Measurements from ENCODE around the gene ADCYAP1. TPM values are rescaled to one million over a fixed set of nuclear protein-coding genes. Genes with fewer than 3 reads are reported as not detected.
"Not testable (repeated sequence)": the region's sequence is repeated elsewhere in the genome, so short reads cannot be mapped to it uniquely, and the experiment has no call there.

Gene ADCYAP1
- 2.7 and 9.9 TPM in 2 replicates for total RNA-seq (2014; rRNA removed; shearing (Covaris generic))

DNA sequence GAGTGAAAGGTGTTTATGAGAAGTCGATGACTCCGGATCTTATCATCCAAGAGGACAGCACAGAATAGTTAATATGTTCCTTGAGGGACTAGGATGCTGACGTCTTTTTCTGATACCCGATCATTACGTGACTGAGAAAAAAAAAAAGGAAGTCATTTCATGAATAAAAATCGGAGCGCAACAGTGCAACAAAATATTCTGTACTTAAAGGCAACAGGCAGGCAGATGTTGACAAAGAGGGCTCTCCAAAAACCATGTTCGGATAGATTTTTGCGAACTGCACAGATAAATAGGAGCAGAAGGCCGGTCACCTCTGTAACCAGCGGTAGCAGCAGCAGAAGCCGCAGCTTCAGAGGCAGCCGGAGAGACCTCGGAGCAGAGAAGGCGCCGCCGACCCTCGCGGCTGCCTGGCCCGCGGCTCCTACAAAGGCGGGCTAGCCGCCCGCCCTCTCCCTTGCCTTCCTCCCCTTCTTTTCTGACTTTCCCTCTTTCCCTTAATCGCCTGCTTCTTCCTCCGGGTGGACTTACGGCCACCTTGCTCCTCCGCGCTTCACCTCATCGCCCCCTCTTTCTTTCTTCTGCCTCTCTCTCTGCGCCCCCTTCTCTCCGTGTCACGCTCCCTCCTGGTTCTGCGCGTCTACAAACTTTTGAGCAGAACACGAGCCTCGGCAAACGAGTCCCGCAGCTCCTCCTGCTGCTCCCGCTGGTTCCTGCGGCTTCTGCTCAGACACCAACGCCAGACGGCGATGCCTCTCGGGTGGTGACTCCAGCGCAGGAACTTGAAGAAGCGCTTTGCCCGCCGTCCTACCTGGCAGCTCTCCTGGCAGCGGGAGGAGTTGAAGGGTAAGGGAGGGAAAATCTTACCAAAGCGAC lies at the start of gene ADCYAP1:
Gene ADCYAP1 (plus strand): TSS at position 654 of the 873 bp plus-strand sequence. CDS start 516 bp downstream, outside the sequence.
- peak; percentile 44 for DNase-seq (ENCODE audit: low read depth)

DNA sequence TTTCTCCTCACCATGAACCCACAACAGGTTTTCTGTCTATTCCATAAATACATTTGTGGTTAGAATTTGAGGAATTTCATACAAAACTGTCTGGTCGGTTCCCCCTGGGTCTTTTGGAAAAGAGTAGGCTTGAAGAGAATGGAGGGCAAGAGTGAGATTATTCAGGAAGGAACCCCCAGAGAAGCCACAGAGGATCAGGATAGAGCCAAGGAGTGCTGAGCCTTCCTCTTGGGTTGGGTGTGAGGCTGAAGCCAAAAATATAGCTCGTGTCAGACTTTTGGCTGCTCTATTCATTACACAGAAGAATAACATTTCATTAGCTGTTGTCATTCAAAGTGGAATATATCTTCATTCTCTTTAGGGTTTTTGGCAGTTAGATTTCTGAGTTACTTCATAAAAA lies 46.7 kb upstream of the ADCYAP1 start:
- no peak for DNase-seq (ENCODE audit: low read depth)

DNA sequence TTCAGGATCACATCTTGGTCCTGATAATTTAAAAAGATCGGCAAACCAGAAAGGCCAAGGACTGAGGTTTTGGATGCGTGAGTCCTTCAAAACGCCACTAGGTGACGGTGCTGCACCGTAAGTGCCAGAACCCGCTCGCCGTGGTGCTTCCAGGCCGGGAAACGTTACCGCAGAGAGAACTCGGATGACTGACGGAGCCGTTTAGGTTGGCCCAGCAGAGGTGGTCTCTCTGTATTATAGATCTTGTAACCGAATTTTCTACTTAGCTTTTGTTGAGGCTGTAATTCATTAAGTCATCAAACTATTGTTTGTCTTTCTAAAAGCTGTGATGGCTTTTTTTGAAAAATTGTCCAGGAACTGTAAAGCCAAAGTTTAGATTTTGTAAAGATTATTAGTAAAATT lies 39.8 kb upstream of the ADCYAP1 start:
- DNase-seq (ENCODE audit: low read depth), result peak; percentile 75

DNA sequence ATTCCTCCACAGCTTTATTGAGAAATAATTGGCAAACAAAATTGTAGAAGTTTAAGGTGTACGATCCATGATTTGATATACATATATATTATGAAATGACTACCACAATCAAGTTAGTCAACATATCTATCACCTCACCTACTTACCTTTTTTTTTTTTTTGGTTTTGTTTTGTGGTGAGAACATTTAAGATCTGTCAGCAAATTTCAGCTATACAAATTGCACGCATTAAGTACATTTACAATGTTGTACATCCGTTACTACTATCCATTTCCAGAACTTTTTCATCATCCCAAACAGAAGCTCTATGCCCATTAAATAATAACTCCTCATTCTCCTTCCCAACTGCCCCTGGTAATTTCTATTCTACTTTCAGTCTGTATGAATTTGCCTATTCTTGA lies 37.4 kb upstream of the ADCYAP1 start:
- DNase-seq (ENCODE audit: low read depth), result no peak

DNA sequence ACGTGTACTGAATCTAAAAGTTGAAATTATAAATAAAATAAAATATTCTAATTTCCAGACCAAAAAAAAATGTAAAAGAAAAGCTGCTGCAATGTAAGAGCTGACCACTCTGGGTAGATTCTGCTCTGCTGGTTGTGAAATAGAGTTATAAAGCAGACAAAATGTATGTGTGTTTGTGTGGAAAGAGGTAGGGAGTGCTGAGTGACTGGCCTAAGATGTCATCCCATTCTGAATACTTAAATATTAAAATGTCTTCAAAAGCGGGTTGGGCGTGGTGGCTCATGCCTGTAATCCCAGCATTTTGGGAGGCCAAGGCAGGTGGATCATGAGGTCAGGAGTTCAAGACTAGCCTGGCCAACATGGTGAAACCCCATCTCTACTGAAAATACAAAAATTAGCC lies 31.2 kb upstream of the ADCYAP1 start:
- DNase-seq (ENCODE audit: low read depth), result not testable (repeated sequence)

DNA sequence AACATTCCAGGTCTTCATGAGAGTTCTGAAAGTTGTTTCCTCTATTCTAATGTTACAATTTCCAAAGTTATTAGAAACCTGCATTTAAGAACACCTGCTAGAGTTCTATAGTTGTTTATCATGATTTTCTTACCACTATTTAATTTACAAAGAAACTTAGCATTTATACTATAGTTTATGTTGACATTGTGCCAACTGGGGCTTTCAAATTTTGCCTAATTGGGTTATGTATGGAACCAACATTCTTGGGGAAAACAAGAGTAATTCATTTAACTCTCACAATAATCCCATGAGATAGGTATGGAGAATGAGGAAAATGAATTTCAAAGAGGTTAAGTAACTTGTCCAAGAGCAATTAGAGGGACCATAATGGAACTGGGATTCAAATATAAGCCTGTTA lies 28.8 kb upstream of the ADCYAP1 start:
- DNase-seq (ENCODE audit: low read depth), result no peak

DNA sequence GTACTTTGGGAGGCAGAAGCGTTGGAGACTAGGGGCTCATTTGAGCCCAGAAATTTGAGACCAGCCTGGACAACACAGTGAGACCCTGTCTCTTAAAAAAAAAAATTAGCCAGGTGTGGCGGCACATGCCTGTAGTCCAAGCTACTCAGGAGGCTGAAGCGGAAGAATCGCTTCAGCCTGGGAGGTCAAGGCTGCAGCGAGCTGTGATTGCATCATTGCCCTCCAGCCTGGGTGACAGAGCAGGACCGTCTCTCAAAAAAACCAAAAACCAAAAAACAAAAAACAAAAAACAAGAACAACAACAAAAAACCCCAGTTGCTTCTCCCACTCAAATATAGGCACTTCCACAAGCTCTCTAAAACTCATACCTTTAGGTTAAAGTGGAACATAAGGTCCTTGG lies 27.4 kb upstream of the ADCYAP1 start:
- no peak for DNase-seq (ENCODE audit: low read depth)

DNA sequence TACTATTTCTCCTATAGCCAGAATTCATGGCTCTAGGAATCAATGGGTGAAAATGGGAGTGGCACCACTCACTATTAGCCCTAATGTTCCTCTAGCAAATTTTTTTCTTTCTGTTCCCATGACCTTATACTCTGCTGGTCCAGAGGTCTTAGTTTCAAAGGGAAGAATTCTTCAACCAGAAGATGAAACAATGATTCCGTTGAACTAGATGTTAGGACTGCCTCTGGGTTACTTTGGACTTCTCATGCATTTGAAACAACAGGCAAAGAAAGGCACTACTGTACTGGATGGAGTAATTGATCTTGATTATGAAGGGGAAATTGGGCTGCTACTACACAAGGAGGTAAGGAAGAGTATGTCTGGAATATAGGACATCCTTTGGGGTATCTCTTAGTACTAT lies 18.6 kb upstream of the ADCYAP1 start:
- no peak for DNase-seq (ENCODE audit: low read depth)

DNA sequence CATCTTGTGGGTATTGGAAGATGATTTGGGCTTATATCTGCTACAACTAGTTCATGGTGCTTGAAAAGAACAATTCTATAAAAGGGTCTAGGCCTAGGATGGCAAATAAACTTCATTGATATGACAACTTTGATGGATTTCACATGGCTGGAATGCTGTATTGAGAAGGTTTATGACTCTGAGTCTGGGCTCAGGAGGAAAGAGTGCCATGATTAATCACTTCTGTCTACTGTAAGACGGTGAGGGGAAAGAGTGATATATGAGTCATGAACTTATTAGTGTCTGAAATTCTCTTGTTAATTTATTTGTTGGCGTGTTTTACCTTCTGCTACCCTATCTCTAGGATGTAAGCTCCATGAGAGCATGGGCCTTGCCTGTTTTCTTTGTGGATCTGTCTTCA lies 17.0 kb upstream of the ADCYAP1 start:
- DNase-seq (ENCODE audit: low read depth), result no peak

DNA sequence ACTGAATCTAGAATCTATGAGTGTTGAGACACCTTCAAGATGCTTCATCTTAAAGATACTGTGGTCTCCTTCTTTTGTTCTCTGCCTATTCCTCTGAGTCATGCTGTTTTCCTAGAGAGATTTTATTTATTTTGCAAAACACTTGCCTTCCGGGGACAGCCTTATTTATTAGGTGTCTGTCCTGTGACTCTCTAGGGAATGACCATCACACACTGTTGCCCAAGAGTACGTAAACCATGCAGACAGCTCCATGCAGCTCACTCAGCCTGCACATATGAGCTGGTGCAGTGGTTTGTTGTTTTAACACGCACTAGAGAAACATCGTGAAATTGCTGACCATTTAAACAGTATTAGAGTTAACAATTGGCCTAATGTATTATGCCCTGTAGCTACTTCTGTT lies 12.4 kb upstream of the ADCYAP1 start:
- no peak for DNase-seq (ENCODE audit: low read depth)

DNA sequence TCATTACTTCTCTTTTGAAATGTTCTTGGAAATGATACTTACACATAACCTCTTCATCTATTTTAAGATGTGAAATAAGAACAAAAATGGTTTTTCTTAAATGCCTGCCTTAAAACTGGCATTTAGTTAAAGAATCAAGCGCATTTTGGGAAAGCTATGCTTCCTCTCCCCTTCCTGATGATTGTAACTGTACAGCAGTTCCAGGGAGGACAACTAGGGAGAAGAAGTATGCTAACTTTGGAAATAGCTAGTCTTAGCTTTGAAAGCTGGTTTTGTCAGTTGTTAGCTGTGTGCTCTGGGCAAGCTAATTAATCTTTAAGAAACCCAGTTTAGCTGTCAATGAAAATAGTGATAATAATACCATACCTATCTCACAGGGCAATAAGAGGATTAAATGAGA lies 8.4 kb upstream of the ADCYAP1 start:
- no peak for DNase-seq (ENCODE audit: low read depth)

DNA sequence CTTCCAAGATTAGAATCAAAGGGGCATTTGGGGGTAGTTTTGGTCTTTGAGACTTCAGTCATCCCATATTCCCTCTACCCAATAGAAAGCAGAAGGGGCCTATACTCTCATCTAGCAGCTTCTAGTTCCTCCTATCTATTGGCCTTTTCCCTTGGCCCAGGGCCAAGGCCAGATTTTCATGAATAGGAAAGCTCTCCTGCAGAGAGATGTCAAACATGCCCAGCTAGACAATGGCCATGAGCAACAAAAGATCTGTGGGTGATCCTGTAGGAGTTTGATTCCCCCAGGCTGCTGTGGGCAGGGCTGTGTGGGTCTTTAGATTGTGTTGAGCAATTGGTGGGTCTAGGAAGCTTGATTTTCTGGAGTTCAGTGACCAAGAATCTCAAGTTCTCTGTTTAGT lies 2.9 kb upstream of the ADCYAP1 start:
- no peak for DNase-seq (ENCODE audit: low read depth)

DNA sequence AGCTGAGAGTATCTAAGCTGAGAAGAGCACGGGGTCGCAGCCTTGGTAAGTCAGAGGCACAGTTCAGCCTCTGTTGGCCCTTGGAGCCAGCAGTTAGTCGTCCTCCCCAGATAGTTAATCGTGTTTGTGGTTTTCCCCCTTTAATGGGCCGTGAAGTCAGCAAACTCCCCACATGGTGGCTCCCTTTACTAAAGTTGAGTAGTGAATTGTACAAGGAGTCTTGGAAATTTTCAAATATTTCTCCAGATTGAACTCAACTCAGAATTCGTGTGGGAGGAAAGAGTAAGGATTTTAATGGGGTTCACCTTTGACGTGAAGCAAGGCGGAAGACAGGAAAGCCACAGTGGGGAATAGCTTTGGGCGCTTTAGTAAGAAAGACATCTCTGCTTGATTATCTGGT lies 2.4 kb upstream of the ADCYAP1 start:
- DNase-seq (ENCODE audit: low read depth), result peak; percentile 35

DNA sequence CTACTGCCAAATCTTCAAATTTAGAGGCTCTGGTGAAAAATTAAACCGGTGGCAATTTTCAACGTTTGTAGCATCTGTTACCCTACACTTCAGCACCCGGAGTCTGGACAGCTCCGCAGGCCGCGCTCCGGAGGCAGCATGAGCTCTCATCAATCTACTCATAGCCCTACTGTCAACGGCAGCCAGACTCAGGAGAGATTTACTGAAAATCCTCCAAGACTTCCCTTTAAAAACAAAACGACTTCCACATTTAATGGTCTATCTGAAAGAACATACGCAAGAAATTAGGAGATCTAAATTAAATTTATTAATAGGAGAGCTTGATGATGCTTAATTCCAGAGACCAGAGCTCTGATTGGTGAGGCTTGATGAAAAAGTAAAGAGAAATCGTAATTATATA lies 970 bp upstream of the ADCYAP1 start:
- peak; percentile 61 for DNase-seq (ENCODE audit: low read depth)

DNA sequence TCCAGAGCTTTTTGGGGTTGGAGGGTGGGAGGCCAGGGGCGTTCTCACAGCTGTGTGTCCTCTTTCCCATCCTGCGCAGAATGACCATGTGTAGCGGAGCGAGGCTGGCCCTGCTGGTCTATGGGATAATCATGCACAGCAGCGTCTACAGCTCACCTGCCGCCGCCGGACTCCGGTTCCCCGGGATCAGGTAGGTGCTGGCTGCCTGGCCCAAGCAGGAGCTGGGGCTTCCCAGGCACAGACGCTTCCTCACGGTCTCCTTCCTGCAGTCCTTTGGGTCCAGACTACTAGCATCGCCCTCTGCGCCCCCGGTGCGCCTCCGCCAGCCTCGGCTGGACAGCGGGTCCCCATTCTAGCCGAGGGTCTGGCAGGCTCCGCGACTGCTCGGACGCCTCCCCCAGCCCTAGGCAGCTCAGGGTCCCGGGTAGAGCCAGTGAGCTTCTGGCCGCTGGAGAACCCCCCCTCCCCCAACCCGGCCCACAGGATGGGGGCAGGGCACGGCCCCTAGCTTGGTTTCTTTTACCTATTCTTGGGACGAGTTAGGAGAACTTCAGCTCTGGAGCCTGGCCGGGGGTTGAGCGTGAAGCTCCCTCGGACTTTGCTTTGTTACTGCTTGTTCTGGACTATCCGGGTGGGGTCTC lies 756 bp downstream of the ADCYAP1 start:
- DNase-seq (ENCODE audit: low read depth), result no peak

DNA sequence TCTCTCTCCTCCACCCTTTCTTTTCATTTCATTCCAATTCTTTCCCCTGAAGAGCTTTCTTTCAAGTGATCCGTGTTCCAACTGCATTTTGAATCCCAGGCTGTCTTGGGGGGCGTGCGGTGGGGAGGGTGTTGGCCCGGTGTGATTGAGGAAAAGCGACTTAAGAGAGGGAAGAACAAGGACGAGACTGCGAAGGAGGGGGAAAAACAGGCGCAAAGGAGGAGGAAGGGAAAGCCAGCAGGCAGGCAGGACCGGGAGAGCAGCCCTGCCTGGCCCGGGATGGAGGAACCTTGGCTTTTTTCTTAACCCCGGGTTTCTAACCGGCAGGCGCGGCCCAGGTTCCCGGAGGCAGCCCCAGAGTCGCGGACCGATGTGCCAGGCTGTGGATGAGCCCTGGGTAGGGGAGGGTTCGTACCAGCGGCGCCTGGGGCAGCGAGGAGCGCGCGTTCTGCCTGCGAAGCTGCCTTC lies 1.3 kb downstream of the ADCYAP1 start:
- no peak for DNase-seq (ENCODE audit: low read depth)

DNA sequence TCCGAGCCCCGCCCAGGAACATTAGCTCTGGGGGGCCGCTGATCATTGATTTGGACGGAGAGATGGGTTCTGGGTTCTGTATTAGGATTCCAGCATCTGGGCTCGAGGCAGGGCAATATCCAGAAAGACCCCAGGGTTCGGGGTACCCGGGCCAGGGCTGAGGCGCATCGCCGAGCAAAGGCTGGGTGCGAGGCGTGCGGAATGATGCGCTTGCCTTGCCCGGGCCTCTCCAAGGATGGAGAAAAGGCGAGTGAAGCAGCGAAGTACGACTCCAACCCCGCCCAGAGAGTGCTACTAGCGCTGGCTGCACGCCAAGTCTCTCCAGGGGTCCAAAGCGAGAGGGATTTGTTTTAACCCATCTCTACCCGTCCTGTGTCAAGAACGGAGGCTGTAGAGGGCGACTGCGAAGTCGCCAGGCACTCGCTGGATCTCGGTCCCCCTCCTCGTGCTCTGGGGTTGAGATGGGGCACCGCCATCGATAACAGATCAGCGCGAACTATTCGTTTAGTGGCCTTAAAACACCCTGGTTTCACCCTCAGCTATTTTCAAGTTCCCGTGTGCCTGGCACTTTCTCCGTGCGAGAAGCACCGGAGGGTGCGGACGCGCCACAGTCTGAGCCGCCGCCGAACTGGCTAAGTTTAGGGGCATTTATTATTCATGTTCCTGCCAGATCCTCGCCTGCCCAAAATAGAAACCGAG lies 1.9 kb downstream of the ADCYAP1 start:
- peak; percentile 37 for DNase-seq (ENCODE audit: low read depth)

DNA sequence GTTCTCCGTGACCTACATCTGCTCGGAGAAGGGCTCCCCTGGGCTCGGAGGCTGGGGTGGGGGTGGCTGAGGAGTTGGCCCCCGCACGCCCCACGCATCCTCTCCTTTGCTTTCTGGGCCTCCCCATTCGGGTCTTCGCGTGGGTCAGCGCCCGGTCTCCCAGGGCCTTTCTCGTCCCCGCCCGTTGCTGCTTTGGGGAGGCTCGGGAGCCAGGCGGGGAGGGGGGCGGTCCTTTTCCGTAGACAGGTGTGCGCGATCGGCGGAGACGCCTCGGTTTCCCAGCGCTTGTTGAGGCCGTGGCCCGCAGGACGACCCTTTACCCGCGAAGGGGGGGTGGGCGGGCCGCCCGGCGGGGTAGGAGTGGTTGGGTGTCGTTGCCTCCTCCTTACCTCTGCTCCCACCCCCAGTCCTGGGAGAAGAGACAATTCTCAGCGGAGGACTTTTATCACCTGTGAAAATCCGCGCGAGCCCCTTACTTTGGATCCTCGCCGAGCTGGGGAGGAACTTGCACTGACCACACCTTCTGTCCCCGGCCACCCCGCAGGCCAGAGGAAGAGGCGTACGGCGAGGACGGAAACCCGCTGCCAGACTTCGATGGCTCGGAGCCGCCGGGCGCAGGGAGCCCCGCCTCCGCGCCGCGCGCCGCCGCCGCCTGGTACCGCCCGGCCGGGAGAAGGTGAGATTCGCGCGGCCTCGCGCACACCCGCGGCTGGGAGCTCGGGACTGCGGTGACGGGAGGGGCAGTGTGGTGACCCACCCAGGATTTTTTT lies 2.6 kb downstream of the ADCYAP1 start:
- DNase-seq (ENCODE audit: low read depth), result peak; percentile 24

DNA sequence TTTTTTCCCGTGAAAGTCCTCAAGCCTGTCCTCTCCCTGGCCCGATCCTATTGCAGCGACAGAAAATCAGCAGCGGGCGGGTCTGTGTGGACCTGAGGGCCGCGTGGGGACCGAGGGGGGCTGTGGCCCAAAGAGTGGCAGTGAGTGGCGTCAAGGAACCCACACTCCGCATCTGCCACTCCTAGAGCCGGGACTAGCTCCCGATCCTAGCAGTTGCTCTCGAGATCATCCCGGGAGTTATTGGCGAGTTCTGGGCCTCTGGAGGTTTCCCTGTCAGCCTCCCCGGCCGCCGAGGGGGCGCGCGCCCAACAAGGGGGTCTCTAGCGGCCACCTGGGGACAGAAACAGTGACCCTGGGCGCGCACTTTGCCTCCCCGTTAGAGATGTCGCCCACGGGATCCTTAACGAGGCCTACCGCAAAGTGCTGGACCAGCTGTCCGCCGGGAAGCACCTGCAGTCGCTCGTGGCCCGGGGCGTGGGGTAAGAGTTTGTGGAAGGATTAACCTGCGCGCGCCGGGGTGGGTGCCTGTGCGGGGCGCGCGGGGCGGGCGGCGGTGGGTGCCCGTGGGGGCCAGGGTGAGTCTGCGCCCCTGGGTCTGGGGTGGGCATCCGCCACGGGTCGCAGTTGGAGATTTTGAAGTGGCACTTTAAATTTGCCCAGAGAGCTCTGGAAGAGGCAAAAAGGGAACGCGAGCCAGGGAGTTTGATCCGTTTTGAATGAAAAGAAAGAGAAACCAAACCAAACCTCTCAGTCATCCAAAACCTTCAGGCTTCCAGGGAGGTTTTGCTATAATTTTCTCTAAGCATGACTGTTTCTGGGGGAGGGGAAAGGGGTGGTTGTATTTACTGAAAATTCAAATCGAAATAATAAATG lies 3.5 kb downstream of the ADCYAP1 start:
- peak; percentile 17 for DNase-seq (ENCODE audit: low read depth)
